PC-9 (cell line): Measurements from ENCODE around the gene PKP2. TPM values are rescaled to one million over a fixed set of nuclear protein-coding genes. Genes with fewer than 3 reads are reported as not detected.

ENCODE experiments used
- BruUV-seq: library from RNA; stranded (reverse); fragments of 400-500 nt; replicated peaks from 2 replicates; lab custom pipeline; 2021; lab: Mats Ljungman, UMichigan
- CTCF ChIA-PET: fragments of 300-600 bp; sonication (Branson Sonifier 250); formaldehyde crosslinking; loops from one replicate; lab custom pipeline; 2022; ENCODE audit warnings: antibody characterized with exemption; lab: Charles Lee
- POLR2A ChIA-PET: fragments of 300-600 bp; sonication (Branson Sonifier 250); formaldehyde crosslinking; loops from one replicate; lab custom pipeline; 2022; ENCODE audit warnings: antibody characterized with exemption; ENCODE audit not compliant: unreplicated experiment; lab: Charles Lee
- DNase-seq, 2 experiments: peaks; one replicate each; pipeline versions ENCODE4 v3.0.0 to v3.0.0-alpha.2; 2015 to 2022; ENCODE audit warnings: mixed read lengths in 1 of 2
- H2AFZ ChIP-seq: fragments of 200-600 bp; sonication (generic); 2 replicates; pipeline ENCODE4 v1.8.1; 2017; ENCODE audit warnings: antibody characterized with exemption
- H3F3A ChIP-seq: fragments of 200-600 bp; sonication (generic); 2 replicates; pipeline ENCODE4 v1.8.1; 2017; ENCODE audit warnings: antibody characterized with exemption, mild to moderate bottlenecking, low read depth; ENCODE audit not compliant: insufficient read depth
- H3K27ac ChIP-seq: fragments of 200-600 bp; sonication (generic); 2 replicates; pipeline ENCODE4 v1.6.1; 2016; ENCODE audit warnings: mixed run types
- H3K27me3 ChIP-seq: fragments of 200-600 bp; sonication (generic); 2 replicates; pipeline ENCODE4 v1.6.1; 2016; ENCODE audit warnings: low read depth, mixed run types; ENCODE audit not compliant: insufficient read depth
- H3K36me3 ChIP-seq: fragments of 200-600 bp; sonication (generic); 2 replicates; pipeline ENCODE4 v1.6.1; 2016; ENCODE audit warnings: low read depth, mixed run types
- H3K4me1 ChIP-seq: fragments of 200-600 bp; sonication (generic); replicated peaks from 2 replicates; pipeline ENCODE4 v1.6.1; 2016; ENCODE audit warnings: mixed run types; ENCODE audit not compliant: insufficient read depth
- H3K4me2 ChIP-seq: fragments of 200-600 bp; sonication (generic); 2 replicates; pipeline ENCODE4 v1.6.1; 2017; ENCODE audit warnings: mixed run types
- H3K4me3 ChIP-seq: fragments of 200-600 bp; sonication (generic); 2 replicates; pipeline ENCODE4 v1.6.1; 2016; ENCODE audit warnings: mixed run types
- H3K79me2 ChIP-seq: fragments of 200-600 bp; sonication (generic); 2 replicates; pipeline ENCODE4 v1.6.1; 2017; ENCODE audit warnings: low read depth, mixed run types
- H3K9me2 ChIP-seq: fragments of 200-600 bp; sonication (generic); 2 replicates; pipeline ENCODE4 v1.8.1; 2017; ENCODE audit warnings: mild to moderate bottlenecking; ENCODE audit not compliant: insufficient read depth
- H3K9me3 ChIP-seq: fragments of 200-600 bp; sonication (generic); 2 replicates; pipeline ENCODE4 v1.8.1; 2016; ENCODE audit warnings: low read depth; ENCODE audit not compliant: insufficient read depth
- H4K20me1 ChIP-seq: fragments of 200-600 bp; sonication (generic); 2 replicates; pipeline ENCODE4 v1.8.1; 2017; ENCODE audit not compliant: insufficient read depth
- EZH2 ChIP-seq: fragments of 200-600 bp; sonication (generic); IDR thresholded peaks from 2 replicates; pipeline ENCODE4 v1.8.0; 2017; ENCODE audit warnings: antibody characterized with exemption, low read depth
- intact Hi-C: fragments of 100-400 bp; cut with micrococcal nuclease; formaldehyde crosslinking; loops from one replicate; pipeline ENCODE4 v1.10.0; 2022; ENCODE audit not compliant: unreplicated experiment
- total RNA-seq: library from RNA; stranded (reverse); gene quantifications from 2 replicates; pipeline ENCODE4 v1.2.3, GENCODE V29; 2021
- TF ChIP-seq, protein P1 (sequence below): fragments of 200-600 bp; sonication (generic); conservative IDR thresholded peaks from 2 replicates; pipeline ENCODE4 v1.6.1; 2017; ENCODE audit warnings: mixed run types, antibody characterized with exemption, mild to moderate bottlenecking, moderate library complexity

PKP2 gene
- total RNA-seq, 1 experiment from 2014 or later, result 88.1 TPM

GRCh38 chr12:32826807-32827412 lies 69.7 kb downstream of the PKP2 start:
- TF ChIP-seq, protein P1, sequence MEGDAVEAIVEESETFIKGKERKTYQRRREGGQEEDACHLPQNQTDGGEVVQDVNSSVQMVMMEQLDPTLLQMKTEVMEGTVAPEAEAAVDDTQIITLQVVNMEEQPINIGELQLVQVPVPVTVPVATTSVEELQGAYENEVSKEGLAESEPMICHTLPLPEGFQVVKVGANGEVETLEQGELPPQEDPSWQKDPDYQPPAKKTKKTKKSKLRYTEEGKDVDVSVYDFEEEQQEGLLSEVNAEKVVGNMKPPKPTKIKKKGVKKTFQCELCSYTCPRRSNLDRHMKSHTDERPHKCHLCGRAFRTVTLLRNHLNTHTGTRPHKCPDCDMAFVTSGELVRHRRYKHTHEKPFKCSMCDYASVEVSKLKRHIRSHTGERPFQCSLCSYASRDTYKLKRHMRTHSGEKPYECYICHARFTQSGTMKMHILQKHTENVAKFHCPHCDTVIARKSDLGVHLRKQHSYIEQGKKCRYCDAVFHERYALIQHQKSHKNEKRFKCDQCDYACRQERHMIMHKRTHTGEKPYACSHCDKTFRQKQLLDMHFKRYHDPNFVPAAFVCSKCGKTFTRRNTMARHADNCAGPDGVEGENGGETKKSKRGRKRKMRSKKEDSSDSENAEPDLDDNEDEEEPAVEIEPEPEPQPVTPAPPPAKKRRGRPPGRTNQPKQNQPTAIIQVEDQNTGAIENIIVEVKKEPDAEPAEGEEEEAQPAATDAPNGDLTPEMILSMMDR, result no peak
- TF ChIP-seq EZH2, result no peak
- no peak overlapping the region for H3K4me3 ChIP-seq
- BruUV-seq, result no TSS peak
- CTCF ChIA-PET, result interaction anchor here (0.6 kb wide), 1 partner anchor 108 kb away, joined by 3 read pairs; no protein-coding TSS in a partner anchor
- 0 out of 2 replicates have a peak, but pooled peaks cover 5% of the 10 kb centered on the region for H3F3A ChIP-seq
- no peak for DNase-seq
- intact Hi-C loops, result no loop called here
- H3K27ac ChIP-seq, result no peak overlapping the region
- no peaks in the 10 kb centered on the region for H3K79me2 ChIP-seq
- H2AFZ ChIP-seq, result no peak overlapping the region
- no peaks in the 10 kb centered on the region for H3K27me3 ChIP-seq
- no peaks in the 10 kb centered on the region for H3K4me1 ChIP-seq
- no peaks in the 10 kb centered on the region for H4K20me1 ChIP-seq
- no peaks in the 10 kb centered on the region; the same call in 1 of the 2 replicates for H3K9me2 ChIP-seq
- peaks cover 17% of the 10 kb centered on the region; the same call in 1 of the 2 replicates for H3K36me3 ChIP-seq
- no peaks in the 10 kb centered on the region for H3K9me3 ChIP-seq
- no peak overlapping the region for H3K4me2 ChIP-seq
- POLR2A ChIA-PET, result no interaction called here

DNA sequence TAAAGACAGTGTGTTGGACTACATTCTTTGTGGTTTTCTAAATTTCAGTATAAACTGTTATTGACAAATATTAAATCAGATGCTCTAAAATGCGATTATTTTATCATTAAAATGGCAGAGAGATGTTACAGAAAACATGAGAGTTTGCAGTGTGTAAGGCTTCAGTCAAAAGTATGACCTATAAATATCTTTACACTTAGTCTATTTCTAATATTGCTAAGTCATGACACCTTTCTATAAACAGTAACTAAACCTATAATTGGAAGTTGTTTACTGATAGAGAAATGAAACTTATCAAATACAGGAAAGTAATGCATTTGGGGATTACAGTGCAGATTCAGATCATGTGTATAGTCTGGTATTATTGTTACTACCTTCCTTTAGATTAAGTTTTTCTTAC lies 72.0 kb downstream of the PKP2 start:
- Histone ChIP-seq H3K9me3 (no peaks in the 10 kb centered on the region), H3K4me3 (no peak overlapping the region), H3K27ac (no peak overlapping the region), H3K27me3 (no peaks in the 10 kb centered on the region), H2AFZ (no peak overlapping the region), H4K20me1 (no peaks in the 10 kb centered on the region), H3K79me2 (no peaks in the 10 kb centered on the region), H3K4me1 (no peaks in the 10 kb centered on the region), H3K4me2 (no peak overlapping the region), H3K36me3 (peaks cover 20% of the 10 kb centered on the region; the same call in 1 of the 2 replicates), H3K9me2 (no peaks in the 10 kb centered on the region; the same call in 1 of the 2 replicates), H3F3A (0 out of 2 replicates have a peak, but pooled peaks cover 5% of the 10 kb centered on the region)
- DNase-seq, result no peak
- intact Hi-C loops, result no loop called here
- ChIA-PET CTCF (no interaction called here), POLR2A (no interaction called here)
- TF ChIP-seq EZH2, result no peak
- TF ChIP-seq, protein P1, result no peak
- no TSS peak for BruUV-seq

GRCh38 chr12:32822344-32822743 lies 74.2 kb downstream of the PKP2 start:
- H3K36me3 ChIP-seq, result peaks cover 11% of the 10 kb centered on the region; the same call in 1 of the 2 replicates
- H3K4me2 ChIP-seq, result no peak overlapping the region
- ChIA-PET POLR2A (interaction anchor here (0.6 kb wide), 1 partner anchor 44 kb away, joined by 5 read pairs; no protein-coding TSS in a partner anchor), CTCF (no interaction called here)
- H3K27me3 ChIP-seq, result no peaks in the 10 kb centered on the region
- 0 out of 2 replicates have a peak, but pooled peaks cover 5% of the 10 kb centered on the region for H3F3A ChIP-seq
- no peaks in the 10 kb centered on the region for H3K79me2 ChIP-seq
- intact Hi-C loops, result no loop called here
- no peaks in the 10 kb centered on the region for H3K4me1 ChIP-seq
- BruUV-seq, result no TSS peak
- no peaks in the 10 kb centered on the region; the same call in 1 of the 2 replicates for H3K9me2 ChIP-seq
- H4K20me1 ChIP-seq, result no peaks in the 10 kb centered on the region
- no peak for TF ChIP-seq EZH2
- TF ChIP-seq, protein P1, result no peak
- no peak overlapping the region for H3K4me3 ChIP-seq
- DNase-seq, result no peak
- H2AFZ ChIP-seq, result no peak overlapping the region
- no peak overlapping the region for H3K27ac ChIP-seq
- no peaks in the 10 kb centered on the region for H3K9me3 ChIP-seq
